Stimulated activated CD4-positive, alpha-beta T cell treated with anti-CD3 and anti-CD28 coated beads, TNF-alpha, amount 100 ng/mL, for 48 hours (primary cell): ENCODE results near the gene CALCOCO2.
"Not testable (repeated sequence)": the region's sequence is repeated elsewhere in the genome, so short reads cannot be mapped to it uniquely, and the experiment has no call there.

ENCODE experiments used
- DNase-seq, 3 donors: peaks; one replicate each; pipeline ENCODE4 v3.0.0-alpha.2; 2020; ENCODE audit warnings: low read depth in 3 of 3

CALCOCO2 gene

GRCh38 chr17:48820936-48821335 lies 9.9 kb upstream of the CALCOCO2 start:
- DNase-seq: not testable (repeated sequence)

GRCh38 chr17:48825446-48826381 lies 5.1 kb upstream of the CALCOCO2 start:
- DNase-seq: no peak

- DNase-seq: no peak
These were observed 681 bp downstream of the CALCOCO2 start for GRCh38 chr17:48831549-48831883.

GRCh38 chr17:48834973-48835372 lies 4.1 kb downstream of the CALCOCO2 start:
- no peak for DNase-seq

GRCh38 chr17:48835971-48836370 lies 5.1 kb downstream of the CALCOCO2 start:
- no peak for DNase-seq

- not testable (repeated sequence) for DNase-seq
These were observed 6.6 kb downstream of the CALCOCO2 start for GRCh38 chr17:48837458-48837857.

- DNase-seq: no peak
These were observed 9.6 kb downstream of the CALCOCO2 start for GRCh38 chr17:48840441-48840840.

- no peak for DNase-seq
These were observed 10.6 kb downstream of the CALCOCO2 start for GRCh38 chr17:48841395-48841831.

- no peak for DNase-seq
These were observed 11.9 kb downstream of the CALCOCO2 start for GRCh38 chr17:48842746-48843145.

- no peak for DNase-seq
These were observed 12.5 kb downstream of the CALCOCO2 start for GRCh38 chr17:48843187-48843900.

- DNase-seq: no peak
These were observed 20.0 kb downstream of the CALCOCO2 start for GRCh38 chr17:48850792-48851323.

- DNase-seq: no peak
These were observed 24.1 kb downstream of the CALCOCO2 start for GRCh38 chr17:48854774-48855476.

GRCh38 chr17:48856122-48856821 lies 25.4 kb downstream of the CALCOCO2 start:
- no peak for DNase-seq

- DNase-seq: no peak
These were observed 29.2 kb downstream of the CALCOCO2 start for GRCh38 chr17:48860034-48860433.

- DNase-seq: no peak
These were observed 29.6 kb downstream of the CALCOCO2 start for GRCh38 chr17:48860456-48860855.

GRCh38 chr17:48868916-48869500 lies 38.2 kb downstream of the CALCOCO2 start:
- no peak for DNase-seq

GRCh38 chr17:48869821-48870318 lies 39.0 kb downstream of the CALCOCO2 start:
- DNase-seq: no peak

GRCh38 chr17:48871035-48871550 lies 40.3 kb downstream of the CALCOCO2 start:
- no peak for DNase-seq

GRCh38 chr17:48871551-48872351 lies 40.9 kb downstream of the CALCOCO2 start:
- DNase-seq: no peak

- not testable (repeated sequence) for DNase-seq
These were observed 41.6 kb downstream of the CALCOCO2 start for GRCh38 chr17:48872409-48872808.
